Measurements from ENCODE around the gene SRSF3. TPM values are rescaled to one million over a fixed set of nuclear protein-coding genes. Genes with fewer than 3 reads are reported as not detected.

The SRSF3 gene
- polyA plus RNA-seq, 1 experiment = 177 TPM

GRCh38 chr6:36625158-36625919 is 31.2 kb downstream of the SRSF3 start:
- POLR2A ChIA-PET = no interaction called here
- H3K36me3 ChIP-seq (ENCODE audit: control insufficient read depth, insufficient read depth, low read length) = no peaks in the 10 kb centered on the region
- peak; percentile 53 for DNase-seq (ENCODE audit: low read depth)
- TF ChIP-seq CTCF (IDR thresholded peaks at IDR 0.05; ENCODE audit: insufficient read depth, low read depth, low read length) = no peak
- no peak overlapping the region for H3K4me3 ChIP-seq (ENCODE audit: low read depth, low read length)
- H3K27me3 ChIP-seq (ENCODE audit: control insufficient read depth, insufficient read depth, low read length) = no peaks in the 10 kb centered on the region
- CTCF ChIA-PET = interaction anchor here (0.6 to 4.3 kb wide), 14 partner anchors 9 to 134 kb away, joined by 3 to 32 read pairs (median 6); partner anchors contain the start of genes CDKN1A and RAB44

GRCh38 chr6:36626636-36627035 is 32.5 kb downstream of the SRSF3 start:
- Histone ChIP-seq H3K27me3 (ENCODE audit: control insufficient read depth, insufficient read depth, low read length) (no peaks in the 10 kb centered on the region), H3K36me3 (ENCODE audit: control insufficient read depth, insufficient read depth, low read length) (no peaks in the 10 kb centered on the region), H3K4me3 (ENCODE audit: low read depth, low read length) (no peak overlapping the region)
- POLR2A ChIA-PET = no interaction called here
- no peak for DNase-seq (ENCODE audit: low read depth)
- CTCF ChIA-PET = interaction anchor here (3.9 kb wide), 1 partner anchor 17 kb away, joined by 18 read pairs; no protein-coding TSS in a partner anchor
- no peak for TF ChIP-seq CTCF (IDR thresholded peaks at IDR 0.05; ENCODE audit: insufficient read depth, low read depth, low read length)

- CTCF ChIA-PET = interaction anchor here (1.0 to 1.5 kb wide), 2 partner anchors 39 to 58 kb away, joined by 4 to 5 read pairs; no protein-coding TSS in a partner anchor
- POLR2A ChIA-PET = interaction anchor here (0.6 kb wide), 1 partner anchor 127 kb away, joined by 8 read pairs; no protein-coding TSS in a partner anchor
- no peak for DNase-seq (ENCODE audit: low read depth)
- TF ChIP-seq CTCF (IDR thresholded peaks at IDR 0.05; ENCODE audit: insufficient read depth, low read depth, low read length) = no peak
- H3K36me3 ChIP-seq (ENCODE audit: control insufficient read depth, insufficient read depth, low read length) = no peaks in the 10 kb centered on the region
- H3K27me3 ChIP-seq (ENCODE audit: control insufficient read depth, insufficient read depth, low read length) = no peaks in the 10 kb centered on the region
- no peak overlapping the region for H3K4me3 ChIP-seq (ENCODE audit: low read depth, low read length)
Measured at GRCh38 chr6:36627141-36627540, 33.0 kb downstream of the SRSF3 start.

- no peak overlapping the region for H3K4me3 ChIP-seq (ENCODE audit: low read depth, low read length)
- ChIA-PET POLR2A (interaction anchor here (0.6 to 0.7 kb wide), 2 partner anchors 51 to 126 kb away, joined by 3 to 8 read pairs; partner anchors contain the start of gene CDKN1A), CTCF (interaction anchor here (0.8 to 1.5 kb wide), 5 partner anchors 39 to 138 kb away, joined by 3 to 5 read pairs (median 3); no protein-coding TSS in a partner anchor)
- no peaks in the 10 kb centered on the region for H3K36me3 ChIP-seq (ENCODE audit: control insufficient read depth, insufficient read depth, low read length)
- no peak for DNase-seq (ENCODE audit: low read depth)
- no peak for TF ChIP-seq CTCF (IDR thresholded peaks at IDR 0.05; ENCODE audit: insufficient read depth, low read depth, low read length)
- no peaks in the 10 kb centered on the region for H3K27me3 ChIP-seq (ENCODE audit: control insufficient read depth, insufficient read depth, low read length)
Measured at GRCh38 chr6:36627801-36628246, 33.7 kb downstream of the SRSF3 start.

GRCh38 chr6:36629784-36630183 is 35.6 kb downstream of the SRSF3 start:
- Histone ChIP-seq H3K36me3 (ENCODE audit: control insufficient read depth, insufficient read depth, low read length) (no peaks in the 10 kb centered on the region), H3K27me3 (ENCODE audit: control insufficient read depth, insufficient read depth, low read length) (no peaks in the 10 kb centered on the region), H3K4me3 (ENCODE audit: low read depth, low read length) (no peak overlapping the region)
- POLR2A ChIA-PET = no interaction called here
- no peak for DNase-seq (ENCODE audit: low read depth)
- no peak for TF ChIP-seq CTCF (IDR thresholded peaks at IDR 0.05; ENCODE audit: insufficient read depth, low read depth, low read length)
- CTCF ChIA-PET = interaction anchor here (0.9 kb wide), 1 partner anchor 28 kb away, joined by 3 read pairs; no protein-coding TSS in a partner anchor
